NT2/D1 (cell line): ENCODE measurements around the gene IER5L.

Experiments
- DNase-seq: peaks from one replicate; pipeline ENCODE4 v3.0.0-alpha.2; 2011; ENCODE audit warnings: low read depth, low spot score
- H3K27me3 ChIP-seq: 2 replicates; pipeline ENCODE4 v1.6.0; 2011; ENCODE audit warnings: mild to moderate bottlenecking; ENCODE audit not compliant: insufficient read length, insufficient read depth
- H3K36me3 ChIP-seq: 2 replicates; pipeline ENCODE4 v1.6.1; 2011; ENCODE audit warnings: mild to moderate bottlenecking, low read length, mixed read lengths; ENCODE audit not compliant: insufficient read depth, insufficient read length
- H3K4me1 ChIP-seq: 2 replicates; pipeline ENCODE4 v1.5.1; 2011; ENCODE audit not compliant: insufficient read depth, insufficient read length
- H3K4me3 ChIP-seq: 2 replicates; pipeline ENCODE4 v1.5.1; 2011; ENCODE audit warnings: low read depth; ENCODE audit not compliant: insufficient read length
- H3K9ac ChIP-seq: 2 replicates; pipeline ENCODE4 v1.6.0; 2011; ENCODE audit warnings: low read depth; ENCODE audit not compliant: insufficient read length
- H3K9me3 ChIP-seq: 2 replicates; pipeline ENCODE4 v1.5.1; 2011; ENCODE audit warnings: mild to moderate bottlenecking, low read length; ENCODE audit not compliant: insufficient read depth
- SUZ12 ChIP-seq: IDR thresholded peaks from 2 replicates; pipeline ENCODE4 v1.6.1; 2011; ENCODE audit not compliant: insufficient read length, insufficient read depth; ENCODE audit errors: extremely low read depth
- YY1 ChIP-seq: IDR thresholded peaks from 2 replicates; pipeline ENCODE4 v1.6.1; 2011; ENCODE audit not compliant: insufficient read length, insufficient read depth
- ZNF274 ChIP-seq: IDR thresholded peaks from 2 replicates; pipeline ENCODE4 v1.6.1; 2011; ENCODE audit warnings: mild to moderate bottlenecking, low read depth, low read length

The IER5L gene

GRCh38 chr9:129181246-129181645 lies 3.2 kb upstream of the IER5L start:
- Histone ChIP-seq H3K4me3 (no peak overlapping the region), H3K9me3 (no peaks in the 10 kb centered on the region), H3K27me3 (peaks cover 44% of the 10 kb centered on the region), H3K4me1 (peaks cover 20% of the 10 kb centered on the region), H3K9ac (no peak overlapping the region), H3K36me3 (peaks cover 6% of the 10 kb centered on the region)
- no peak for DNase-seq
- TF ChIP-seq SUZ12 (no peak), ZNF274 (no peak), YY1 (no peak)

- Histone ChIP-seq H3K9ac (peak overlapping the region; percentile 33), H3K4me3 (peak overlapping the region; percentile 4), H3K36me3 (peaks cover 6% of the 10 kb centered on the region), H3K27me3 (peaks cover 46% of the 10 kb centered on the region), H3K4me1 (peaks cover 14% of the 10 kb centered on the region), H3K9me3 (no peaks in the 10 kb centered on the region)
- peak; percentile 92 for DNase-seq
- TF ChIP-seq ZNF274 (no peak), YY1 (no peak), SUZ12 (no peak)
Observed at GRCh38 chr9:129178568-129179382, 714 bp upstream of the IER5L start.

- H3K27me3 ChIP-seq, result peaks cover 51% of the 10 kb centered on the region
- peak overlapping the region; percentile 85 for H3K4me3 ChIP-seq
- no peak for DNase-seq
- TF ChIP-seq ZNF274 (no peak), SUZ12 (no peak), YY1 (no peak)
- H3K9ac ChIP-seq, result peak overlapping the region; percentile 94
- peaks cover 24% of the 10 kb centered on the region for H3K4me1 ChIP-seq
- H3K9me3 ChIP-seq, result no peaks in the 10 kb centered on the region
- H3K36me3 ChIP-seq, result peaks cover 6% of the 10 kb centered on the region
Observed at GRCh38 chr9:129177443-129177790, 644 bp downstream of the IER5L start.

- peaks cover 29% of the 10 kb centered on the region for H3K4me1 ChIP-seq
Observed at GRCh38 chr9:129176701-129177442, 1.2 kb downstream of the IER5L start.

GRCh38 chr9:129175825-129176633 lies 2.0 kb downstream of the IER5L start:
- peaks cover 29% of the 10 kb centered on the region for H3K4me1 ChIP-seq
- H3K9ac ChIP-seq, result peak overlapping the region; percentile 94
- peak overlapping the region; percentile 85 for H3K4me3 ChIP-seq
- DNase-seq, result no peak
- H3K9me3 ChIP-seq, result no peaks in the 10 kb centered on the region
- peaks cover 43% of the 10 kb centered on the region for H3K27me3 ChIP-seq
- H3K36me3 ChIP-seq, result peaks cover 6% of the 10 kb centered on the region
- TF ChIP-seq ZNF274 (no peak), YY1 (no peak), SUZ12 (no peak)

More at GRCh38 chr9:129176701-129177442, 1.2 kb downstream of the IER5L start:
- Histone ChIP-seq H3K27me3 (peaks cover 51% of the 10 kb centered on the region), H3K36me3 (peaks cover 6% of the 10 kb centered on the region), H3K9ac (peak overlapping the region; percentile 93), H3K4me3 (peak overlapping the region; percentile 85), H3K9me3 (no peaks in the 10 kb centered on the region)
- no peak for DNase-seq
- no peak for TF ChIP-seq ZNF274
- TF ChIP-seq YY1, result no peak
- no peak for TF ChIP-seq SUZ12

GRCh38 chr9:129175515-129175824 lies 2.6 kb downstream of the IER5L start:
- Histone ChIP-seq H3K4me3 (peak overlapping the region; percentile 42), H3K9me3 (no peaks in the 10 kb centered on the region), H3K36me3 (peaks cover 6% of the 10 kb centered on the region), H3K9ac (peak overlapping the region; percentile 94), H3K4me1 (peaks cover 27% of the 10 kb centered on the region), H3K27me3 (peaks cover 38% of the 10 kb centered on the region)
- DNase-seq, result no peak
- TF ChIP-seq SUZ12, result no peak
- no peak for TF ChIP-seq ZNF274
- TF ChIP-seq YY1, result no peak
